Esophagus squamous epithelium (tissue), 5 donors: ENCODE results near the gene MYO9A. TPM values are rescaled to one million over a fixed set of nuclear protein-coding genes. Genes with fewer than 3 reads are reported as not detected.
"Not testable (repeated sequence)": the region's sequence is repeated elsewhere in the genome, so short reads cannot be mapped to it uniquely, and the experiment has no call there.

Experiments
- DNase-seq: peaks from one replicate; lab custom pipeline; 2025; lab: John Stamatoyannopoulos, UW
- H3K27ac ChIP-seq, 4 donors: fragments of 200-600 bp; sonication (generic); one replicate each; pipeline ENCODE4 v1.5.1; 2016 to 2019; ENCODE audit warnings: mild to moderate bottlenecking in 1 of 4
- H3K27me3 ChIP-seq, 4 donors: fragments of 200-600 bp; sonication (generic); 1 replicate in 3 of 4; 2 replicates in 1 of 4; pipeline versions ENCODE4 v1.5.1 to v1.6.0; 2017 to 2021; ENCODE audit warnings: antibody characterized with exemption in 1 of 4
- H3K36me3 ChIP-seq, 3 donors: fragments of 200-600 bp; sonication (generic); one replicate each; pipeline ENCODE4 v1.5.1; 2016 to 2019
- H3K4me1 ChIP-seq, 3 donors: fragments of 200-600 bp; sonication (generic); one replicate each; pipeline ENCODE4 v1.5.1; 2017 to 2019
- H3K4me3 ChIP-seq, 4 donors: fragments of 200-600 bp; sonication (generic); 1 replicate in 3 of 4; 2 replicates in 1 of 4; pipeline ENCODE4 v1.5.1; 2016 to 2019; ENCODE audit warnings: mild to moderate bottlenecking in 2 of 4, moderate library complexity in 1 of 4
- H3K9me3 ChIP-seq, 3 donors: fragments of 200-600 bp; sonication (generic); one replicate each; pipeline ENCODE4 v1.5.1; 2016 to 2019
- CTCF ChIP-seq, 6 experiments: fragments of 450-650 bp in 4 of 6; fragments of 200-600 bp in 2 of 6; sonication (generic) in 2 of 6; IDR thresholded peaks; one replicate each; pipeline ENCODE4 v1.5.1; 2016 to 2019; ENCODE audit warnings: antibody characterized with exemption in 6 of 6, mild to moderate bottlenecking in 4 of 6, moderate library complexity in 4 of 6
- POLR2A ChIP-seq, 4 donors: fragments of 450-650 bp; IDR thresholded peaks; one replicate each; pipeline ENCODE4 v1.6.1; 2017; ENCODE audit warnings: antibody characterized with exemption in 4 of 4, mild to moderate bottlenecking in 4 of 4, moderate library complexity in 3 of 4
- WGBS, 2 donors: methylation state at CpG; one replicate each; pipeline ENCODE4 v1.1.5; 2018; 5-methylcytosine and 5-hydroxymethylcytosine counted together
- intact Hi-C: fragments of 100-400 bp; cut with DNase I; formaldehyde crosslinking; loops from one replicate; pipeline ENCODE4 v1.15.0; 2022
- total RNA-seq, 4 donors: library from RNA; depleted of rRNA; stranded (reverse); fragments of >200 nt; gene quantifications; one replicate each; pipeline ENCODE4 v1.1.0, GENCODE V29; 2016
- donor health status: DM: yes; HTN: yes; CAD: no.

MYO9A gene
- total RNA-seq, 4 donors from 2014 or later = 18.2 to 62.0 (median 35.0) TPM

DNA sequence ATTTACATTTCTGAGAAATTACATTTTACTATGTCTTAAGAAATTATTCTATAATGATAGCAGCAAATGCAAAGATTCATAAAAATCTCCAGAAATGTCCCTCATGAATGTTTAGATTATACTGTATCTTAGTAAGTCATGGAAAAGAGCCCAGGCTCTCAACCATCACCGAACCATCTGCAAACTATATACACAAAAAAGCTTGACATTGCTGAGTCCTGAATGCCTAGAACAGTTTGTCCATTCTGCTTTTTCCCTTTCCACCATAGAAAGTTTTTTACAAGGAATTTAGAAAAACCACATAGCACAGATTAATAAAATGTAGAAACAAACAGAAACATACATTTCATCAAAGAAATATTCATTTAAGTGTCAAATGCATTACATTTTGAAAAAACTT, 83.6 kb downstream of the MYO9A start:
- Histone ChIP-seq H3K27me3 (no peaks in the 10 kb centered on the region), H3K9me3 (no peaks in the 10 kb centered on the region), H3K36me3 (peaks cover 0 to 14% (median 0%) of the 10 kb centered on the region in 3 donors), H3K4me3 (no peak overlapping the region), H3K27ac (peak overlapping the region in 1 of 4 donors; percentile 34), H3K4me1 (peaks cover 0 to 24% (median 0%) of the 10 kb centered on the region in 3 donors)
- 67 to 91% methylated on average over 1 of the region's 1 CpG for WGBS, 2 donors
- TF ChIP-seq POLR2A (IDR thresholded peaks at IDR 0.05) (no peak), CTCF (IDR thresholded peaks at IDR 0.05) (no peak)
- intact Hi-C loops = no loop called here
- DNase-seq = no peak

- intact Hi-C loops = no loop called here
- H3K27ac ChIP-seq = peak overlapping the region in 3 of 4 donors; percentile 19 to 36 (median 34)
- H3K36me3 ChIP-seq = peaks cover 0 to 14% (median 0%) of the 10 kb centered on the region in 3 donors
- H3K4me3 ChIP-seq = no peak overlapping the region
- WGBS, 2 donors = 81 to 83% methylated on average over 7 of the region's 7 CpGs
- H3K4me1 ChIP-seq = peaks cover 0 to 24% (median 0%) of the 10 kb centered on the region in 3 donors
- TF ChIP-seq CTCF (IDR thresholded peaks at IDR 0.05) (no peak), POLR2A (IDR thresholded peaks at IDR 0.05) (no peak)
- no peak for DNase-seq
- no peaks in the 10 kb centered on the region for H3K27me3 ChIP-seq
- H3K9me3 ChIP-seq = no peaks in the 10 kb centered on the region
These were observed 84.2 kb downstream of the MYO9A start for GRCh38 chr15:72033711-72034110.

DNA sequence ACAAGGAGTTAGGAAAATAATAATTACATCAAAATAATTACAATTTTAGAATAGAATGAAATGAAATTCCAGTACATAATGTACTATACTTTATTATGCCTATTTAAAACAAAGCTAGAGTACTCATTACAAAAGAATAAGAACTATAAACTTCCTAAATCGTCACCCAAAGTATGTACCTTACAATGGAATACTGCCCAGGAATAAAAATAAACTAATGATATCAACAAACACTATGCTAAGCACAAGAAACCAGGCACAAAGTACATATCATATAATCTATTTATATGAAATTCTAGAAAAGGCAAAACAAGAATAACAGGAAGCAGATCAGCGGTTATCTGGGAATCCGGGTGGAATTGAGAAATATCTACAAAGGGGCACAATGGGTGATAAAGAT, 84.7 kb downstream of the MYO9A start:
- H3K27ac ChIP-seq = peak overlapping the region in 3 of 4 donors; percentile 19 to 36 (median 34)
- 58 to 70% methylated on average over 3 of the region's 3 CpGs for WGBS, 2 donors
- TF ChIP-seq POLR2A (IDR thresholded peaks at IDR 0.05) (no peak), CTCF (IDR thresholded peaks at IDR 0.05) (no peak)

GRCh38 chr15:72021604-72022003, 96.3 kb downstream of the MYO9A start:
- DNase-seq = no peak
- Histone ChIP-seq H3K9me3 (no peaks in the 10 kb centered on the region), H3K27ac (no peak overlapping the region), H3K4me3 (no peak overlapping the region), H3K27me3 (no peaks in the 10 kb centered on the region), H3K36me3 (peaks cover 0 to 51% (median 0%) of the 10 kb centered on the region in 3 donors), H3K4me1 (no peaks in the 10 kb centered on the region)
- TF ChIP-seq CTCF (IDR thresholded peaks at IDR 0.05) = no peak
- TF ChIP-seq POLR2A (IDR thresholded peaks at IDR 0.05) = no peak
- intact Hi-C loops = no loop called here
- WGBS, 2 donors = 87 to 90% methylated on average over 2 of the region's 2 CpGs

More for the DNA sequence above, 84.7 kb downstream of the MYO9A start:
- peaks cover 0 to 24% (median 0%) of the 10 kb centered on the region in 3 donors for H3K4me1 ChIP-seq
- no peaks in the 10 kb centered on the region for H3K9me3 ChIP-seq
- no peak for DNase-seq
- no peaks in the 10 kb centered on the region for H3K27me3 ChIP-seq
- peaks cover 0 to 14% (median 0%) of the 10 kb centered on the region in 3 donors for H3K36me3 ChIP-seq
- intact Hi-C loops = no loop called here
- no peak overlapping the region for H3K4me3 ChIP-seq

- no peak for DNase-seq
- intact Hi-C loops = no loop called here
- no peaks in the 10 kb centered on the region for H3K4me1 ChIP-seq
- TF ChIP-seq CTCF (IDR thresholded peaks at IDR 0.05) (no peak), POLR2A (IDR thresholded peaks at IDR 0.05) (no peak)
- WGBS, 2 donors = 89 to 90% methylated on average over 1 of the region's 1 CpG
- no peak overlapping the region for H3K4me3 ChIP-seq
- H3K27me3 ChIP-seq = no peaks in the 10 kb centered on the region
- H3K9me3 ChIP-seq = no peaks in the 10 kb centered on the region
- no peak overlapping the region for H3K27ac ChIP-seq
- H3K36me3 ChIP-seq = peaks cover 0 to 52% (median 0%) of the 10 kb centered on the region in 3 donors
These were observed 97.2 kb downstream of the MYO9A start for GRCh38 chr15:72020799-72021198.

DNA sequence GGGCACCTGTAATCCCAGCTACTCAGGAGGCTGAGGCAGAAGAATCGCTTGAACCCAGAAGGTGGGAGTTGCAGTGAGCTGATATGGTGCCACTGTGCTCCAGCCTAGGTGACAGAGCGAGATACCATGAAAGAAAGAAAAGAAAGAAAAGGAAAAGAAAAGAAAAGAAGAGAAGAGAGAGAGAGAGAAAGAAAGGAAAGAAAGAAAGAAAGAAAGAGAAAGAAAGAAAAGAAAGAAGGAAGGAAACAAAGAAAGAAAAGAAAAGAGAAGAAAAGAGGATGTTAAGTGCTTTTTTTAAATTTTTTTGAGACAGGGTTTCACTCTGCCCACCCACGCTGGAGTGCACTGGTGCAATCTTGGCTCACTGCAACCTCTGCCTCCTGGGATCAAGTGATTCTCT, 103.4 kb downstream of the MYO9A start:
- H3K4me3 ChIP-seq, H3K9me3 ChIP-seq, intact Hi-C loops, H3K27ac ChIP-seq, H3K4me1 ChIP-seq, H3K27me3 ChIP-seq, DNase-seq: not testable (repeated sequence)
- WGBS, 2 donors = 87 to 90% methylated on average over 3 of the region's 3 CpGs
- H3K36me3 ChIP-seq = peaks cover 0 to 38% (median 0%) of the 10 kb centered on the region in 3 donors
